NCI-H146 treated with DMSO at 0.1 percent for 48 hours (cell line): ENCODE results near the gene ZNF473.
"Not testable (repeated sequence)": the region's sequence is repeated elsewhere in the genome, so short reads cannot be mapped to it uniquely, and the experiment has no call there.

Source experiments
- DNase-seq: peaks from one replicate; lab custom pipeline; 2025; ENCODE audit not compliant: unreplicated experiment; lab: John Stamatoyannopoulos, UW

Gene ZNF473

GRCh38 chr19:50097884-50098283 lies 72.1 kb downstream of the ZNF473 start:
- not testable (repeated sequence) for DNase-seq

- not testable (repeated sequence) for DNase-seq
Observed at GRCh38 chr19:50098892-50099291, 73.1 kb downstream of the ZNF473 start.

GRCh38 chr19:50099696-50100095 lies 73.9 kb downstream of the ZNF473 start:
- DNase-seq: not testable (repeated sequence)

GRCh38 chr19:50100946-50101345 lies 75.1 kb downstream of the ZNF473 start:
- not testable (repeated sequence) for DNase-seq
